ENCODE data around the gene MYCL.

The MYCL gene

DNA sequence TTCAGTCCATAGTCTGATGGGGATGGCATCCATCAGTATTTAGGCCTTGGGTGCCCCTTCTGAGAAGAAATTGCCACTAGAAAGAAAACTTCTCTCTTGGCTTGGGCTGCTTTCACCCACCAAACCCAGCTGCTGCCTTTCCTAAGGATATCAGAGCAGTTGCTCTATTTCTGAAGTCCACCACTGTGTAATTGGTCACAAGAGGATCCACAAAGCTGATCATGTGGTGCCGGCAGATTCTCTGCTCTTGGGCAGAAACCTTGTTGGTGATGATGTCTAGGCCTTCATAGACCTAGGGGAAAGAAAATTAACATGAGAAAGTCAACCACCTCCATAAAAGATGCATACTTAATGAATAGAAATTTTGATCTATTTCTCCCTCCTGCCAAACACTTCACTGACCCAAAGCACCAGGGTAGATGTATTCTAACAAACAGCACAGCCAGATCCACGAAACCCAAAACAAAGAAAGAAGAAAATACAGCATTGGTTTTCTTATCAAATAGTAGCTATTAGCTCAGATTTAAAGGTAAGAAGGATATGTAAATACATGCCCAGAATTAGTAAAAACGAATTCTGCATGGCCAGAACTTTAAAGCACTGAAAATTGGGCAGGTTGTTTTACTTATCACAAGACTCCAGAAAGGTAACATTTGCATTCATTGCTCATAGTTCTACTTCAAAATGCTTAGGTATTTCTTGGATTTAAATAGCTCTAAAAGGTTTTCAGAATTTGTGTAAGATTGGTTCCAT, 44.4 kb downstream of the MYCL start:
- no peaks in the 10 kb centered on the region for H3K9me3 ChIP-seq (ENCODE audit: control insufficient read depth, insufficient read depth, low read depth, low read length)
- ChIA-PET POLR2A (no interaction called here), CTCF (interaction anchor here (0.6 to 1.1 kb wide), 2 partner anchors 176 to 405 kb away, joined by 3 to 4 read pairs; no protein-coding TSS in a partner anchor)
- no peak overlapping the region for H3K4me3 ChIP-seq (ENCODE audit: low read depth, low read length)
- TF ChIP-seq ZNF558 (tag by site-specific recombination; IDR thresholded peaks at IDR 0.05) (peak; percentile 96), ZNF292 (tag by site-specific recombination; IDR thresholded peaks at IDR 0.05; ENCODE audit: borderline replicate concordance, low read depth) (no peak)
- TF ChIP-seq, protein P1, sequence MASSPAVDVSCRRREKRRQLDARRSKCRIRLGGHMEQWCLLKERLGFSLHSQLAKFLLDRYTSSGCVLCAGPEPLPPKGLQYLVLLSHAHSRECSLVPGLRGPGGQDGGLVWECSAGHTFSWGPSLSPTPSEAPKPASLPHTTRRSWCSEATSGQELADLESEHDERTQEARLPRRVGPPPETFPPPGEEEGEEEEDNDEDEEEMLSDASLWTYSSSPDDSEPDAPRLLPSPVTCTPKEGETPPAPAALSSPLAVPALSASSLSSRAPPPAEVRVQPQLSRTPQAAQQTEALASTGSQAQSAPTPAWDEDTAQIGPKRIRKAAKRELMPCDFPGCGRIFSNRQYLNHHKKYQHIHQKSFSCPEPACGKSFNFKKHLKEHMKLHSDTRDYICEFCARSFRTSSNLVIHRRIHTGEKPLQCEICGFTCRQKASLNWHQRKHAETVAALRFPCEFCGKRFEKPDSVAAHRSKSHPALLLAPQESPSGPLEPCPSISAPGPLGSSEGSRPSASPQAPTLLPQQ (tag by site-specific recombination; IDR thresholded peaks at IDR 0.05) = no peak
- TF ChIP-seq, protein P2, sequence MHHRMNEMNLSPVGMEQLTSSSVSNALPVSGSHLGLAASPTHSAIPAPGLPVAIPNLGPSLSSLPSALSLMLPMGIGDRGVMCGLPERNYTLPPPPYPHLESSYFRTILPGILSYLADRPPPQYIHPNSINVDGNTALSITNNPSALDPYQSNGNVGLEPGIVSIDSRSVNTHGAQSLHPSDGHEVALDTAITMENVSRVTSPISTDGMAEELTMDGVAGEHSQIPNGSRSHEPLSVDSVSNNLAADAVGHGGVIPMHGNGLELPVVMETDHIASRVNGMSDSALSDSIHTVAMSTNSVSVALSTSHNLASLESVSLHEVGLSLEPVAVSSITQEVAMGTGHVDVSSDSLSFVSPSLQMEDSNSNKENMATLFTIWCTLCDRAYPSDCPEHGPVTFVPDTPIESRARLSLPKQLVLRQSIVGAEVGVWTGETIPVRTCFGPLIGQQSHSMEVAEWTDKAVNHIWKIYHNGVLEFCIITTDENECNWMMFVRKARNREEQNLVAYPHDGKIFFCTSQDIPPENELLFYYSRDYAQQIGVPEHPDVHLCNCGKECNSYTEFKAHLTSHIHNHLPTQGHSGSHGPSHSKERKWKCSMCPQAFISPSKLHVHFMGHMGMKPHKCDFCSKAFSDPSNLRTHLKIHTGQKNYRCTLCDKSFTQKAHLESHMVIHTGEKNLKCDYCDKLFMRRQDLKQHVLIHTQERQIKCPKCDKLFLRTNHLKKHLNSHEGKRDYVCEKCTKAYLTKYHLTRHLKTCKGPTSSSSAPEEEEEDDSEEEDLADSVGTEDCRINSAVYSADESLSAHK (tag by site-specific recombination; IDR thresholded peaks at IDR 0.05) = no peak
- H3K27ac ChIP-seq (ENCODE audit: extremely low read depth, low read depth, low read length) = no peak overlapping the region
- peaks cover 10% of the 10 kb centered on the region for H3K4me1 ChIP-seq (ENCODE audit: control insufficient read depth, insufficient read depth, low read length)
- H3K36me3 ChIP-seq (ENCODE audit: control insufficient read depth in 2 of 2, insufficient read depth in 1 of 2, low read length in 2 of 2) = peaks cover 0 to 29% of the 10 kb centered on the region in 2 experiments; a peak in 2 of 3 replicates

DNA sequence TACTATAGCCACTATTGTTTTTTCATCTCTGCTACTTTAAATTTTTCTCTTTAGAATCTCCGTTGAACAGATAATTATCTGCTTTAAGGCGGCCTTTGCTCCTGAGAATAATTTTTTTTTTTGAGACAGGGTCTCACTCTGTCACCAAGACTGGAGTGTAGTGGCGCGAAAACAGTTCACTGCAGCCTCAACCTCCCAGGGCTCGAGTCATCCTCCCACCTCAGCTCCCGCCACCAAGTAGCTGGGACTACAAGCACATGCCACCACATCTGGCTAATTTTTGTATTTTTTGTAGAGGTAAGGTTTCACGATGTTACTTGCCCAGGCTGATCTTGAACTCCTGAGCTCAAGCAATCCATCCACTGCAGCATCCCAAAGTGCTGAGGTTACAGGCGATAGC, 47.0 kb downstream of the MYCL start:
- TF ChIP-seq ZNF335 (tag by site-specific recombination; conservative IDR thresholded peaks at IDR 0.05) (no peak), GLIS1 (tag by site-specific recombination; IDR thresholded peaks at IDR 0.05) (peak; percentile 26; the same call in 1 of the 2 replicates)
- H3K4me1 ChIP-seq (ENCODE audit: control insufficient read depth, insufficient read depth, low read length) = peaks cover 23% of the 10 kb centered on the region
- H3K4me3 ChIP-seq (ENCODE audit: low read depth, low read length) = no peak overlapping the region
- peaks cover 3 to 36% of the 10 kb centered on the region in 2 experiments; a peak in 2 of 3 replicates for H3K36me3 ChIP-seq (ENCODE audit: control insufficient read depth in 2 of 2, insufficient read depth in 1 of 2, low read length in 2 of 2)
- no peak overlapping the region for H3K27ac ChIP-seq (ENCODE audit: extremely low read depth, low read depth, low read length)
- H3K9me3 ChIP-seq (ENCODE audit: control insufficient read depth, insufficient read depth, low read depth, low read length) = no peaks in the 10 kb centered on the region
- ChIA-PET POLR2A (no interaction called here), CTCF (interaction anchor here (0.7 to 0.9 kb wide), 3 partner anchors 153 to 351 kb away, joined by 3 read pairs; no protein-coding TSS in a partner anchor)

DNA sequence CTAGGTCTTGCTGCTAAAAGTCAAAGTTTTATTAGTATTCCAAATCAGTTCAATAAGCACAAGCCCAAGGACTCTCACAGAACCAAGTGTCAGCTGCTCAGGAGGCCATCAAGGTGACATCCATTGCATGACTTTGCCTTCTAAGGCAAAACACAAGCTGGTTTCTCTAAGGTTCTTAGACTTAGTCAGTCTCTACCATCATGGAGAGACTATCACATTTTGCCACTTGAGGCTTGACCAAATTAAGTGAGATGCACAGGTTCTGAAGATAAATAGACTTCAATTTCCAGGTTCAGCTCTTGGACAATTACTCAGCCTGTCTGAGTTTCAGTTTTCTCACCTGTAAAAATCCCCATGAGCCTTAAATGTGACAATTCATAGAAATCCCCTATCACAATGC, 47.4 kb downstream of the MYCL start:
- TF ChIP-seq ZNF548 (tag by site-specific recombination; IDR thresholded peaks at IDR 0.05) = no peak
- TF ChIP-seq ZNF311 (tag by site-specific recombination; IDR thresholded peaks at IDR 0.05; ENCODE audit: borderline replicate concordance) = no peak
- no peak for TF ChIP-seq ZNF184 (tag by site-specific recombination; IDR thresholded peaks at IDR 0.05)
- no peak for TF ChIP-seq ZNF121 (tag by site-specific recombination; IDR thresholded peaks at IDR 0.05)
- TF ChIP-seq ZNF266 (tag by site-specific recombination; IDR thresholded peaks at IDR 0.05; ENCODE audit: low read depth) = no peak
- no peak for TF ChIP-seq ZBTB21 (tag by site-specific recombination; IDR thresholded peaks at IDR 0.05)
- no peak for TF ChIP-seq MEIS1 (CRISPR knock-in tag; IDR thresholded peaks at IDR 0.05; ENCODE audit: borderline replicate concordance)
- TF ChIP-seq ZNF555 (tag by site-specific recombination; conservative IDR thresholded peaks at IDR 0.05) = no peak
- TF ChIP-seq ZSCAN30 (tag by site-specific recombination; IDR thresholded peaks at IDR 0.05) = no peak
- Histone ChIP-seq H3K4me3 (ENCODE audit: low read depth, low read length) (no peak overlapping the region), H3K36me3 (ENCODE audit: control insufficient read depth in 2 of 2, insufficient read depth in 1 of 2, low read length in 2 of 2) (peaks cover 3 to 40% of the 10 kb centered on the region in 2 experiments; a peak in 2 of 3 replicates), H3K27ac (ENCODE audit: extremely low read depth, low read depth, low read length) (no peak overlapping the region), H3K9me3 (ENCODE audit: control insufficient read depth, insufficient read depth, low read depth, low read length) (no peaks in the 10 kb centered on the region), H3K4me1 (ENCODE audit: control insufficient read depth, insufficient read depth, low read length) (peaks cover 23% of the 10 kb centered on the region)
- POLR2A ChIA-PET = no interaction called here
- CTCF ChIA-PET = interaction anchor here (0.7 to 0.9 kb wide), 3 partner anchors 153 to 351 kb away, joined by 3 read pairs; no protein-coding TSS in a partner anchor

All from HEK293 (cell line).